Endometrium (tissue), 2 donors: ENCODE results near the gene SLC16A13.

ENCODE experiments used
- FAIRE-seq: peaks from 2 replicates; lab custom pipeline; 2012; peaks lifted over from hg19 to GRCh38; lab: Jason Lieb, UNC
- donor health status: control.
- donor health status: control.

The SLC16A13 gene

DNA sequence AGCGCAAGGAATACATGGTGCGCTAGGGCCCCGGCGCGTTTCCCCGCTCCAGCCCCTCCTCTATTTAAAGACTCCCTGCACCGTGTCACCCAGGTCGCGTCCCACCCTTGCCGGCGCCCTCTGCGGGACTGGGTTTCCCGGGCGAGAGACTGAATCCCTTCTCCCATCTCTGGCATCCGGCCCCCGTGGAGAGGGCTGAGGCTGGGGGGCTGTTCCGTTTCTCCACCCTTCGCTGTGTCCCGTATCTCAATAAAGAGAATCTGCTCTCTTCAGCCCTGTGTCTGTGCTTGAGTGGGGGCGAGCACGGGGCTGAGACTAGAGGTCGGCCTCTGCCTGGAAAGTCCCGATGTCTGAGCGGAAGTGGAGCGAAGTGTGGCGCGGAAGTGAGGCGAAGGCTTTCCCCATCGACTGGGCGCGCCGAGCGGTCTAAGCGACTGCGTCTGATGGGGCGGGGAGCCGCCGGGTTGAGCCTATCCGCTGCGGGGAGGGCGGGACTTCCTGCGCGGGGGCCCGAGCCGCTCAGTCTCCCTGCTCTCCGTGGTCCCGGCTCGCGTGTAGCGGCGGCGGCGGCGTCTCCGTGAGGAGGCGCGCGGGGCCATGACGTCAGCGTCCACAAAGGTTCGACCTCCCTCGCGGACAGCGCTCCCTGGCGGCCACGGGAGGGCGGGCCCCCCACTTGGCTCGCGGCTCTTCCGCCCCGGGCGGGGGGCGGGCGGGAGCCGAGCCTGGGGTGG, 21.4 kb upstream of the SLC16A13 start:
- peak; percentile 67 for FAIRE-seq

DNA sequence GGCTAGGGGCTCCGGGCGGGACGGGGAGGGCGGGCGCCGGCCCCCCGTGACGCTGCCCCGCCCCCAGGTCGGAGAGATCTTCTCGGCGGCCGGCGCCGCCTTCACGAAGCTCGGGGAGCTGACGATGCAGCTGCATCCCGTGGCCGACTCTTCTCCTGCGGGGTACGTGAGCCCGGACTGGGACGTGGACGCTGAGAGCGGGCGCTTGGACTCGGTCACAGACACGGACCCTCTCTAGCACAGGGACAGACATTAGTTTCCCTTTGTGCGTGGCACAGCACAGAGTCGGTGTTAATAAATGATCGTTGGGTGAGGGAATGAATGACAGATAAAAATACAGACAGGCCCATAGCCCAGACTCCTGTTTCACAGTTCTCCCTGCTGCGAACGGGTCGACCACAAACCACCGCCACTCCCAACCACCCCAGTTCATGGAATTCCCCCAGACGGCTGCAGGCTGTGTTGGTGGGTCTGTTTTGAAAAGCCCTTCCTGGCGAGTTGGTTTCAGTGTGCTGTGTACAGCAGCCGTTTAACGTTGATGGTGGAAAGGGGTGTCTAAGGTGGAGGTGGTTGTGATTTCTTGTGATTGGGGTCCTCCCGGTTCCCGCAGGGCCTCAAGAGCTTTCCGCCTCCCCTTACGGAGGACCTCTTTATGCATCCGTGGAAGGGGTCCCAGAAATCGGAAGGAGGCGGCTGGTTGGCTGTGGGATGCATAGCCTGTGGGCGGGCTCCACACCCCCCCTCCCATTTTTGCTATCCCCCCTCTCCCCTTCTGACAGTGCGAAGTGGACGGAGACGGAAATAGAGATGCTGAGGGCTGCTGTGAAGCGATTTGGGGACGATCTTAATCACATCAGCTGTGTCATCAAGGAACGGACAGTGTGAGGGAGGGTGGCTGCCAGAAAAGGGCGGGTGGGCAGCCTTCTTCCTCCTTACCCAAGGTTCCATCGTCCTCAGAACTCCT, 20.5 kb upstream of the SLC16A13 start:
- FAIRE-seq, result no peak

DNA sequence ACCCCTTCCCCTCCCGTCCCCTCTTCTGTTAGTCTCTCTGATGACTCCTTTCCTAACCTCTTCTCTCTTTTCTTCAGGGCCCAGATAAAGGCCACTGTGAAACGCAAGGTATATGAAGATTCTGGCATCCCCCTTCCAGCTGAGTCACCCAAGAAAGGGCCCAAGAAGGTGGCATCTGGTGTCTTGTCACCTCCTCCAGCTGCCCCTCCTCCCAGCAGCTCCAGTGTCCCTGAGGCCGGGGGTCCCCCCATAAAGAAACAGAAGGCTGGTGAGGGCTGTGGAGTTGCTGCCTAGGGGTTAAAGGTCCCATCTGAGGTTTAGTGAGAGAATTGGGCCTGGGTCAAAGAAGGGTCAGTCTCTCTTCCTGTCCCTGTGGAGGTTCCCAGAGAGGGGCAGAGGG, 19.4 kb upstream of the SLC16A13 start:
- FAIRE-seq, result no peak

DNA sequence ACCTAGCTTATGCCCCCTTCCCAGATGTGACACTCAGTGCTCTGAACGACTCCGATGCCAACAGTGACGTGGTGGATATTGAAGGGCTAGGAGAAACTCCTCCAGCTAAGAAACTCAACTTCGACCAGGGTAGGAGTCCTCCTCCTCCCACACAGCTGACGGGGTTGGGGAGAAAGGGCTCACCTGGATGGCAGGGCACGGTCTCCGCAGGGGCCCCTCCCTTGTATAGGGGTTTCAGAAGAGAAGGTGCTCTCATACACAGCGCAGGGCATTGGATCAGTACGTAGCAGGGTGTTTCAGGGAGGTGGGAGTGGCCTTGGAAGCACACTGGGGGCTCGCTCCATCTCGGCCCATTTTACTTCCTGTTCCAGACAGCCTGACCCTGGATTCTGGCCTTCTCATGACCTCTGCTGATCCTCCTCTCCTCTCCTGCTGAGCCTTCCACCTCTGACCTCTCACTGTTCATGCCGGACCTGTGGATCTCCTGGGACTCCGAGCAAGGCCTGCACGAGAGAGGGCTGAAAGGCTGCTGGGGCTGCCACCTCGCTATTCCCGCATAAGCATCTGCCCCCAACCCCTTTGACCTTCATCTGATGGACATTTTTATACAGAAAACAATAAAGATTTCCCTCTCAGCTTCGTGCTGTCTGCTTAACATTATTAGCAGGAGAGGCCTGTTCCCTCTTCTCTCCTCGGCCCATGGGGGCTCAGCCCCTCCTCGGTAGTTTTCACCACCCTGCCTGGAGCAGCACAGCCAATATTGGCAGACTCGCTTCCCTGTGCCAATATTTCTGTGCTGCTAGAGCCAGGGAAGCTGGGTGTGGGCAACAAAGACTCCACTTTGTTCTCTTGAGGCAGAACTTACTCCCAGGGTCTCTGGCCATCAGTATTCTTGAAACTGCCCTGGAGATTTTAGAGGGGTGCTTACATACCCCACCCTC, 18.7 kb upstream of the SLC16A13 start:
- no peak for FAIRE-seq

DNA sequence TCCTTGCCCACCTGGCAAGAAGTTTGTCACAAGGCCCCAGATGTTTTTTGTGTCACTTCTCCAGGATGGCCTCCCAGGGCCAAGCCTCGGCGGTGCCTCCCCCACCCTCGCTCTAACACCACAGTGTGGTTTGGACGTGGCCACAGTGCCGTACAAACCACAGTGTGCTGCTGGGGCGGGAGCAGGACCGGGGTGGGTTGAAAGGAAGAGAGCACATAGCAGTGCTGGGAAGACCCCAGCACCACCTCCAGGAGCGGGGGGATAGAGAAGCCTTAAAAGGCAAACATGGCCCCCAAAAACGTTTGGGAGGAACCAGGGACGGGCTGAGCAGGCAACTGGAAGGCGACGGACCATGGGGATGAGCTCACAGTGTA, 18.0 kb upstream of the SLC16A13 start:
- FAIRE-seq, result no peak

DNA sequence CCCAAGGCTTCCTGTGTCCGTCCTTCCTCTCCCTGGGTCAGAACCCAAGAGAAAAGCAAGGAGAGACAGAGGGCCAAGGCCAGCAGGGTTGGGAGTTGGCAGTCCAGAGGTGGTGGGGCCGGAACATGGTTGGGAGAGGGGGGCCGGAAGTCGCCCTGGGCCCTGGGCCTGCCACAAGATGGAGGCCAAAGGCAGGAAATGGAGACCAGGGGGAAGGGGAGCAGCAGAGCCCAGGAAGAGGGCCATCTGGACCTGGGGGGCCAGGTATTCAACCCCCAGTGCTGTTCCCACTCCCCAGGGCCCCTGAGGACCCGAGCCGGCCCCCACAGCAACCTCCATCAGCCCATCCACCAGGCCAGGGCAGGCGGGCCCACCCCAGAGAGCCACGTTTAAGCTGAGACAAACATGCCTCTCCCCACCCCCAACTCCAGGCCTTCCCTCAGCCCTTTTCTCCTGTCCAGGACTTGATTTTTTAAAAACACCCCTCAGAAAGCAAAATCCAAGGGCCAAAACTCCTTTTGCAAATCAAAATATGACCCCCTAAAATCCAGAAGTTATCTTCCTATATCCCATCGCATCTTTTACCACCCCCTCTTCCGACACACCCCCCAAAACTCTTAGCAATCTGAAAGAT, 17.4 kb upstream of the SLC16A13 start:
- no peak for FAIRE-seq

DNA sequence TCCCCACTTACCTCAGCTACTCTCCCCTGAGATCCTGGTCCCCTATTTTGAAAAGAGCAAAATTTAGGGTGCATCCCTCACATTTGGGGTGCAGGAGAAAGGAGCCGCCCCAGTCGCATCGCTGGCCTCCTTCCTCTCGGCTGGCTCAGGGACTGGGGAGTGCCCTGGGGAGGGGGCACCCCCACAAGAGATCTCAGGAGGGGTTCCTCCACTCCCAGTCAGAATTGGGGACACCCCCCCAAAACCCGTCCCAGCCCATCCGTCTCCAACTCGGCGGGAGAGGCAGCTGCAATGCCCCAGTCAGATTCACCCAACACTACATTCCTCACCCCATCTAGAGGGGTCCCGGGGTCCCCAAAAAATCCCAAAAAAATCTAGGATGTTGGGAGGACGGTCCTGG, 16.4 kb upstream of the SLC16A13 start:
- no peak for FAIRE-seq

DNA sequence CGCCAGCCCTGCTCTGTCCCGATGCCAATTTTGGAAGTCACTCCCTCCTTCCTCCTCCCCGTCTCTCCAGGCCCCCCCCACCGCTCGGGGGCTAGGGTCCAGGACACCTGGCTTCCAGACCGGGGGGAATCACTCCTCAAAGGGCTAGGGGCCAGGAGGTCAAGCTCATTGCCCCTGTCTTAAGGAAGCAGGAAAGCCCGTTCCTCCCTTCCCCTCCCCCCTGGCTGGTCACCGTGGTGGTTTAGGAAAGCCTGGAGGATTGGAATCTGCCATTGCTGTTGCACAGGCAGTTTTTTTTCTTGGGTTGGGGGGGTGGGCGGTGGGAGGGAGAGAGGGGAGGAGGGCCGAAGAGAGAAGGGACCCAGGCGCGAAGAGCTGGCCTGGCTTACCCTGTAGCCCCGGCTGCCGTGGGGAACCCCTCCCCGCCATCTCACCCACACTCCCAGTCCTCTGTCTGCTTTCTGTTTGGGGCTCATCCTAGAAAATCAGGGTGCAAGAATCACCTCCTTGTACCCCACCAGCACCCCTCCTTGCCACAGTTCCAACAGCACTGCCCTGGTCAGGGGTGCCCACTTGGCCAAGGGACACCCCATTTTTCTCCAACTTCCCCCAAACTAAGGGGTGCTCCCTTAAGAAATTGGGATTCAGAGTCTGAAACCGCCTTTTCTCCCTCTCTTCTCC, 15.8 kb upstream of the SLC16A13 start:
- no peak for FAIRE-seq

DNA sequence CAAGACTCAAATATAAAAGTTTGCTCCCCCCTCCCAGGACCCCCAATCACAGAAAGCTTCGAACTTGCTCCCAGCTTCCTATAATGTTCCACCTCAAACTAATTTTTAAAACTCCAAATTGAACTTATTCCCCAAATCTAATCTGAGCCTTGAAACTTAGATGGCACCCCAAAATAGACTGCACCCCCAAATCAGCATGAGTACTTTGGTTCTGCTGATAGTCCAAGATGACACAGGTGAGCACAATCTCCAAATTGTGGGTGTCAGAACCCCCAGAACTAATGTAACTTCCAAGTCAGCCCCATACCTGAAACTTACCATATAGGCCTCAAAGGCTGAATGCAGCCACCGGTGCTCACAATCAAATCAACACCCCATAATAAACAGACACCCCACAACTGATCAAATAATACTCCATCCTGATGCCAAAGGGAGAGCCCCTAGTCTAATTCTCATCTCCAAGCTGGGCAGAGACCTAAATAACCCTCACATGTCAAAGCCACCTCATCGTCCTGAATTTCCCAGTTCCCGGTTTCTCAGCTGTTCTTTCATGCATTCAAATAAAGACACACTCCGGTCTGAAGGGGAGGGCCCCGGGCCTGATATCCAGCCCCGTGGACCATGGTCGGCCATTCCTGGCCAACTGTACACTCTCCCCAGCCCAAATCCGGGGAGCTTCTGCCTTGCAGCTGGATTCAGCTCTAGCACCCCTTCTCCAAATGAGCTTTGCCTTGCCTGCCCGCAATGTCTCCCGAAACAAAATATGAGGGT, 14.7 kb upstream of the SLC16A13 start:
- FAIRE-seq, result no peak

DNA sequence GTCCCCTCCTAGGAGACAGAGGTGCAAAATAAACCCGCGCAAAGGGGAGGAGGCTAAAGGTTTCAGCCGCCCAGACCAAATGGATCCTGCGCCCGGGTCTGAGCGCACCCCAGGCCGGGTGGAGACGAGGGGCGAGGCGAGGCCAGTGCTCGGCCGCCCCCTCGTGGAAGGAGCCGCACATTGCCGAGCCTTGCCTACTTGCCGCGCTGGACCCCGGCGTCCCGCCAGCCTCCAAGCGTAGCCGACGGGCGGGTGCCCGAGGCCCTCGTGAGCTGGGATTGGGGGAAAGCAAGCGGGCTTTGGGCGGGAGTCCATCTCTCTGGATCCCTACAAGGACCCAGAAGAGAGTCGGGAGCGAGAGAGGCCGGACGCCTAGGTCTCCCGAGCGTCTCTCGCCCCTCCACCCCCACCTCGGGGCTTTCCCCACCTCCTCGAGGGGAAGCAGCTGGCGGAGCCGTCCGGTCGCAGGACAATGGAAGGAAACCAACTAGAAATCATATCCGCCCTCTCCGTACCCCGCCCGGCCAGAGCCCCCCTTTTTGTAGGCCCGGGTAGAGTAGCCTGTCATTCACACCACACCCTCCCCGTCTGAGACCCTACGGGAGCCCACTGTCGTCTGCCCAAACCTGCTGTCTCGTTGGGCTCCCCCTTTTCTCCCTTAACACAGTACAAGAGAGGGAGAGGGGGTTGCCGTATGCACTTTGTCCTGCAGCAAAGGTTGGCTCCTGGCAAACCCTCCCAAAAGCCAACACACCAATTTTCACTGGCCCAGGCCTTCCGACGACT, 13.6 kb upstream of the SLC16A13 start:
- no peak for FAIRE-seq

DNA sequence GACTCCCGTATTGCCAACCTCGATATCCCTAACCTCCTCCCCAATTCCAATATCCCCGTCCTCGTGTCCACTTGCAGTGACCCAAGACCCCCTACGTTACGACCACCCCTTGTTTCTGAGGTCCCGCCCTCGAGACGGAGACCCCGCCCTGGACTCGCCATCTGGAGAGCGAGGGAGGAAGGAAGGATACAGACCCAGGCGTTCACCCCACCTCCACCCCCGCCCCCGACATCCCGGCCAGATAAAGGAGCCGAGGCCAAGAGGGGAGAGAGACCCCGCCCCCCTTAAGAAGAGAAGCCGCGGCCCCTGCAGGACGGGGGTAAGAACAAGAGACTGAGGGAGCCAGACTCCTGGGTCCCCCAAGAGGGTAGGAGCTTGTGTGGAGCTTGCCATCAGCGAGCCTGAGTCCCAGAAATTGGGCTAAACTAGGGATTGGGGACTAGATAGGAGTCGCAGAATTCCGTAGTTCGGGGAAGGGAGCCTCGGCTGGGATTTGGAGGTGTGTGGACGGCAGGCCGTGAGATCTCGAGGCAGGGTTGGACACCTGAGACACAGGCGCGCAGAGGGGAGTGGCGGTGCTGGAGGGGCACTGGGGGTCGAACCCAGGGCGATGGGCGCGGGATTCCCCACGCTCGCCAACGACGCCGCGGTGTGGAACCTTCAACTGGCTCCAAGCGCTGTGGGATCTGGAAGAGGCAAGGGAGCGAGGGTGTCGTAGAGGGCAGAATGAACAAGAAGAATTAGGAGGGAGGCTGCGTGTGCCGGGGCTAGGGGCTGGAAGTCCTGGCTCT, 12.8 kb upstream of the SLC16A13 start, which contains the start of gene BCL6B:
Gene BCL6B, plus strand, starts transcription at position 270 of the 791 bp plus-strand sequence. CDS start 622 bp downstream, outside the sequence.
- no peak for FAIRE-seq

DNA sequence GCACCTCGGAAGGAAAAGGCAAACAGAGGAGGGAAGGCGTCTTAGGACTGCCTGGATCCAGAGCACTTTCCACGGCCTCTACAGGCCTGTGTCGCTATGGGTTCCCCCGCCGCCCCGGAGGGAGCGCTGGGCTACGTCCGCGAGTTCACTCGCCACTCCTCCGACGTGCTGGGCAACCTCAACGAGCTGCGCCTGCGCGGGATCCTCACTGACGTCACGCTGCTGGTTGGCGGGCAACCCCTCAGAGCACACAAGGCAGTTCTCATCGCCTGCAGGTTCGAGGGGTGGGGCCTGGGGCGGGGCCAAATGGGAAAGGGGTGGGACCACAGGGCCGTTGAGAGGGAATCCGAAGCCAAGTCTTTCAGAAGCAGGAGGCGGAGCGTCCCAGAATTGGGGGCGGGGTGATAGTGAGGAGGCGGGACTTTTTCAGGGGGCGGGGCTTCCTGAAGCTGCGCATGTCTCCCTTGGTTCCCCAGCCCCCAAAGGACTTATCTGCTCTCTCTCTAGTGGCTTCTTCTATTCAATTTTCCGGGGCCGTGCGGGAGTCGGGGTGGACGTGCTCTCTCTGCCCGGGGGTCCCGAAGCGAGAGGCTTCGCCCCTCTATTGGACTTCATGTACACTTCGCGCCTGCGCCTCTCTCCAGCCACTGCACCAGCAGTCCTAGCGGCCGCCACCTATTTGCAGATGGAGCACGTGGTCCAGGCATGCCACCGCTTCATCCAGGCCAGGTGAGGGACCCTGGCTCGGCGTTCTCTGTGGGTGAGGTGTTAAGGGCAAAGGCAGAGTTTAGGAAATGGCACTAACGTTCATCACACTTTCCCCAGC, 12.0 kb upstream of the SLC16A13 start:
- no peak for FAIRE-seq

DNA sequence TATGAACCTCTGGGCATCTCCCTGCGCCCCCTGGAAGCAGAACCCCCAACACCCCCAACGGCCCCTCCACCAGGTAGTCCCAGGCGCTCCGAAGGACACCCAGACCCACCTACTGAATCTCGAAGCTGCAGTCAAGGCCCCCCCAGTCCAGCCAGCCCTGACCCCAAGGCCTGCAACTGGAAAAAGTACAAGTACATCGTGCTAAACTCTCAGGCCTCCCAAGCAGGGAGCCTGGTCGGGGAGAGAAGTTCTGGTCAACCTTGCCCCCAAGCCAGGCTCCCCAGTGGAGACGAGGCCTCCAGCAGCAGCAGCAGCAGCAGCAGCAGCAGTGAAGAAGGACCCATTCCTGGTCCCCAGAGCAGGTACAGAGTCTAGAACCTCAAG, 11.4 kb upstream of the SLC16A13 start:
- no peak for FAIRE-seq

DNA sequence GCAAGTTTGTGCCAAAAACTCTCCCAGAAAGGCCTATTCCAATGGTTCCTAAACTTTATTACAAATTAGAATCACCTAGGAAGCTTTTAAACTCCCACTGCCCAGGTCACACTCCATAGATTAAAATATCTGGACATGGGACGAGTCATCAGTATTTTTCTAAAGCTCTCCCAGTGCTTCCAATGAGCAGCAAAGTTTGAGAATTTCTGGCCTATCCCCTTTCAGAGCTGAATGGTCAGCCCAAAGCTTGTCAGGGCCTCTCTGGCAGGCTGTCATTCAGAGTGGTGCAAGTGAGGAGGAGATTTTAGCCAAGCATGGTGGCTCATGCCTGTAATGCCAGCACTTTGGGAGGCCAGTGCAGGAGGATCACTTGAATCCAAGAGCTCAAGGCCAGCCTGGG, 10.6 kb upstream of the SLC16A13 start:
- no peak for FAIRE-seq

DNA sequence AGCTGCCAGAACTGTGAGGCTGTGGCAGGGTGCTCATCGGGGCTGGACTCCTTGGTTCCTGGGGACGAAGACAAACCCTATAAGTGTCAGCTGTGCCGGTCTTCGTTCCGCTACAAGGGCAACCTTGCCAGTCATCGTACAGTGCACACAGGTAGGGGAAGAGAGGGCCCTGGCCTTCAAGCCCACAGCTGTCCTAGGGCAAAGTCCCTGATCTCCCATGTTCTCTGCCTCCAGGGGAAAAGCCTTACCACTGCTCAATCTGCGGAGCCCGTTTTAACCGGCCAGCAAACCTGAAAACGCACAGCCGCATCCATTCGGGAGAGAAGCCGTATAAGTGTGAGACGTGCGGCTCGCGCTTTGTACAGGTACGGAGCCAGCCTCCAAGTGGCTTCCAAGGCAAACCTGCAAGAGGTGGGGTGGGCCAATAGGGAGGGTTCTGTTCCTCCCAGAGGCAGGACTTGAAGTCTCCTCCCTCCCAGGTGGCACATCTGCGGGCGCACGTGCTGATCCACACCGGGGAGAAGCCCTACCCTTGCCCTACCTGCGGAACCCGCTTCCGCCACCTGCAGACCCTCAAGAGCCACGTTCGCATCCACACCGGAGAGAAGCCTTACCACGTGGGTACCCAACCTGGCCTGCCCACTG, 9.2 kb upstream of the SLC16A13 start:
- no peak for FAIRE-seq

DNA sequence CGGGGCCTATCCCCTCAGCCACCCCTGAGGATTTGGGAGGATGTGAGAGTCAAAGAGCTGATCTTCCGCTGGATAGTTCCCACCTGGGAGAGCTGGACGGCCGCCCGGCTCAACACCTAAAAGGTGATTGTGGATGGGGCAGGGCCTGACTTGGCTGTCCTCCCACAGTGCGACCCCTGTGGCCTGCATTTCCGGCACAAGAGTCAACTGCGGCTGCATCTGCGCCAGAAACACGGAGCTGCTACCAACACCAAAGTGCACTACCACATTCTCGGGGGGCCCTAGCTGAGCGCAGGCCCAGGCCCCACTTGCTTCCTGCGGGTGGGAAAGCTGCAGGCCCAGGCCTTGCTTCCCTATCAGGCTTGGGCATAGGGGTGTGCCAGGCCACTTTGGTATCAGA, 8.5 kb upstream of the SLC16A13 start:
- FAIRE-seq, result no peak

DNA sequence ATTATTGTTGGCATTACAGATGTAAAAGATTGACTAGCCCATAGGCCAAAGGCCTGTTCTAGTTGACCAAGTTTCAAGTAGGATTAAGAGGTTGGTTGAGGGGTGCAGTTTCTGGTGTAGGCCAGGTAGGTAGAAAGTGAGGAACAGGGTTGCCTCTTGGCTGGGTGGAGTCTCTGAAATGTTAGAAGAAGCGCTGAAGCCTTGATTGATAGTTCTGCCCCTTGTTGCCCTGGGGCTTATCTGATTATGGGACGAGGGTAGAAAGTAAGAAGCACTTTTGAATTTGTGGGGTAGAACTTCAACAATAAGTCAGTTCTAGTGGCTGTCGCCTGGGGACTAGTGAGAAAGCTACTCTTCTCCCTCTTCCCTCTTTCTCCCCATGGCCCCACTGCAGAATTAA, 6.7 kb upstream of the SLC16A13 start:
- FAIRE-seq, result no peak
